HFFc6 (cell line): ENCODE results near the gene ATP1B2. TPM values are rescaled to one million over a fixed set of nuclear protein-coding genes. Genes with fewer than 3 reads are reported as not detected.

Experiments used
- DNase-seq: peaks from one replicate; pipeline ENCODE4 v3.0.0-alpha.2; 2018
- H3K27ac Mint-ChIP-seq: 2 replicates; pipeline ENCODE4 v1.8.0; 2020; ENCODE audit warnings: mild to moderate bottlenecking, mixed read lengths
- H3K27me3 Mint-ChIP-seq: 2 replicates; pipeline ENCODE4 v1.8.0; 2021; ENCODE audit warnings: mild to moderate bottlenecking, moderate library complexity, mixed read lengths; ENCODE audit not compliant: insufficient read depth
- H3K36me3 Mint-ChIP-seq: 2 replicates; pipeline ENCODE4 v1.8.0; 2021; ENCODE audit warnings: low read depth, mixed read lengths
- H3K4me1 Mint-ChIP-seq: 2 replicates; pipeline ENCODE4 v1.8.0; 2020; ENCODE audit warnings: low read depth, mixed read lengths
- H3K4me3 Mint-ChIP-seq: 2 replicates; pipeline ENCODE4 v1.8.0; 2020; ENCODE audit warnings: mild to moderate bottlenecking, moderate library complexity, mixed read lengths
- H3K9me3 Mint-ChIP-seq: 2 replicates; pipeline ENCODE4 v1.8.0; 2020; ENCODE audit warnings: mild to moderate bottlenecking, mixed read lengths
- total RNA-seq, 6 experiments: library from RNA; stranded (reverse); fragmentation: NEBNext Ultra II Directional; extraction: Animal tissue kit (Norgen Biotek cat#: 25700); gene quantifications; 2 replicates in 1 of 6; 3 replicates in 5 of 6; pipeline ENCODE4 v1.2.3, GENCODE V29; 2021
- TF ChIP-seq, protein P1 (sequence below): fragments of 200-600 bp; sonication (generic); IDR thresholded peaks from 2 replicates; pipeline ENCODE4 v1.5.0; 2021; ENCODE audit warnings: antibody characterized with exemption, mild to moderate bottlenecking

Gene ATP1B2
- total RNA-seq, 6 experiments from 2014 or later = not detected

- Mint-ChIP-seq H3K4me1 (peaks cover 10% of the 10 kb centered on the region), H3K4me3 (no peak overlapping the region), H3K27me3 (peaks cover 56% of the 10 kb centered on the region), H3K9me3 (no peaks in the 10 kb centered on the region), H3K27ac (no peak overlapping the region), H3K36me3 (no peaks in the 10 kb centered on the region)
- TF ChIP-seq, protein P1, sequence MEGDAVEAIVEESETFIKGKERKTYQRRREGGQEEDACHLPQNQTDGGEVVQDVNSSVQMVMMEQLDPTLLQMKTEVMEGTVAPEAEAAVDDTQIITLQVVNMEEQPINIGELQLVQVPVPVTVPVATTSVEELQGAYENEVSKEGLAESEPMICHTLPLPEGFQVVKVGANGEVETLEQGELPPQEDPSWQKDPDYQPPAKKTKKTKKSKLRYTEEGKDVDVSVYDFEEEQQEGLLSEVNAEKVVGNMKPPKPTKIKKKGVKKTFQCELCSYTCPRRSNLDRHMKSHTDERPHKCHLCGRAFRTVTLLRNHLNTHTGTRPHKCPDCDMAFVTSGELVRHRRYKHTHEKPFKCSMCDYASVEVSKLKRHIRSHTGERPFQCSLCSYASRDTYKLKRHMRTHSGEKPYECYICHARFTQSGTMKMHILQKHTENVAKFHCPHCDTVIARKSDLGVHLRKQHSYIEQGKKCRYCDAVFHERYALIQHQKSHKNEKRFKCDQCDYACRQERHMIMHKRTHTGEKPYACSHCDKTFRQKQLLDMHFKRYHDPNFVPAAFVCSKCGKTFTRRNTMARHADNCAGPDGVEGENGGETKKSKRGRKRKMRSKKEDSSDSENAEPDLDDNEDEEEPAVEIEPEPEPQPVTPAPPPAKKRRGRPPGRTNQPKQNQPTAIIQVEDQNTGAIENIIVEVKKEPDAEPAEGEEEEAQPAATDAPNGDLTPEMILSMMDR = no peak
- DNase-seq = no peak
These were observed 1.1 kb downstream of the ATP1B2 start for GRCh38 chr17:7651665-7652387.

DNA sequence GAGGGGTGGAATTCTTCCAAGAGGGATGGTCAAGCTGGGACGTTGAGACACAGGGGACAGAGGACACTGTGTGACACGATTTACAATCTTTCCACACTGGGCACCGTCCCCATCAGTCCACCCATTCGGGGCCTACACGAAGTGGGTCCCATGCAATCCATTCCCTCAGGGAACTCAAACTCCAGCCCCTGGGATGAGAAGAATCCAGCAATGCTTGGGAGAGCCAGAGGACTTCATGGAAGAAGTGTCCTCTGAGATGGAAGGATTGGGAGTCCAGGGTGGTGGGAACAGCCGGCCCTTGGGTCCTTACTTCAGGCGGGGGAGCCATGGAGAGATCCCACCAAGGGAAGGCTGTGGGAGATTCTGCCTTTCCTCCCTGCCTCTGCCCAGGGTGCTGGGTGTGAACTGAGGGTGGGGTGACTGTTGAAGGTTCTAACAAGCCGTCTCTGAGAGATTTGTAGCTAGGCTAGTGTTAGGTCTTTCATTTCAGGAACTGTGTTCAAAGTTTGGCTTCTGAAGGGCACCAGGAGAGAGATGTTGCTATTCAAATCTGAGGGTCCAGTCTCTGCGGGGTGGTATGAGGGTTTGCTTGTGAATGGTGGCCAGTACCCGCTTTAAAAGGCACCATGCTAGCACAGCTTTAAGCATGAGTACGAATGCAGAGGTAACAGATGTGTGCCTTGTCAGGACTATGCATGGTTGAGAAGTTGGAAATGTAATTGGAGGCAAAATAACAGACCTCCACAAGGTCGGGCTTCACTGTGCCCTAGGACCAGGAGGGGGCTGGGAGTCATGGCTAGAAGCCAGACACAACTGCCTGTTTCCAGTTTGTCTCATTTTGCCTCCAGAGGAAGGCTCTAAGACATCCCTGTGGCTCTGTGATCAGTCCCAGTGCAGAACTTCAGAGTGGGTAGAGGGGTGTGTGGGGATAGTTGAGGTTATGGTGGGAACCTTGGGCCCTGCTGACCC is 1.9 kb downstream of the ATP1B2 start:
- TF ChIP-seq, protein P1 = no peak
- no peaks in the 10 kb centered on the region for H3K36me3 Mint-ChIP-seq
- H3K4me3 Mint-ChIP-seq = no peak overlapping the region
- peaks cover 10% of the 10 kb centered on the region for H3K4me1 Mint-ChIP-seq
- H3K27ac Mint-ChIP-seq = no peak overlapping the region
- no peaks in the 10 kb centered on the region for H3K9me3 Mint-ChIP-seq
- DNase-seq = no peak
- peaks cover 52% of the 10 kb centered on the region for H3K27me3 Mint-ChIP-seq

DNA sequence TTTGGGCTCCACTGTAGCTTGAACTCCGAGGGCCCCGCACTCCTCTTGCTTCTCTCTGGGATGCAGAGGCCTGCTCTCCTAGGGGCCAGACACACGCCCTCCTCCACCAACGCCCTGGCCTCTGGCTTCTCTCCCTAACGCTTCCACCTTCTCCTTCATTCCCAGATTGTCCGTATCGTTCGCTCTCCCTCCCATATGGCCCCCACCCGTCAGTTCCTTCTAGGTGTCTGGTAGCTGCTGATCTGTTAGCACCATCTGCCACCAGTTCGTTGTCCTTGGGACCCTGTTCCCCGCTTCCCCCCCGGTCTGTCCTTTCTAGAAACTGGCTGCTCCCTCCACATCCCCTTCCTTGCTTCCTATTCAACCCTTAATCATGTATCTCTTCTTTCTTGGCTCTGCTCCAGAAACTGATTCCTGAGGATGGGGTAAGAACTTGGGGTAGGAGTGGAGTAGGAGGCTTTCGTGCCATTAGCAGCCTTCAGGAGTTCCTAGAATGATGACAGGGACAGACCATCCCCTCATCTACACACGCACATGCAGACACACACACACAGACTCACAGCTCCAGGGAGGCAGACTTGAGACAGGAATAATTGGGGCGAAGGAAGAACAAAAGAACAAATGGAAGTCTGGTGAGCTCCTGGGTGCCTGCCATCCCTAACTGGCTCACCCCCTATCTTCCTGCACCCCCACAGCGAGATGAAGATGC is 4.3 kb downstream of the ATP1B2 start:
- Mint-ChIP-seq H3K4me1 (peaks cover 8% of the 10 kb centered on the region), H3K4me3 (no peak overlapping the region), H3K27ac (no peak overlapping the region), H3K9me3 (no peaks in the 10 kb centered on the region), H3K36me3 (0 out of 2 replicates have a peak, but pooled peaks cover 4% of the 10 kb centered on the region), H3K27me3 (peaks cover 45% of the 10 kb centered on the region)
- DNase-seq = peak; percentile 5
- TF ChIP-seq, protein P1 = no peak

- TF ChIP-seq, protein P1 = no peak
- Mint-ChIP-seq H3K4me3 (no peak overlapping the region), H3K9me3 (no peaks in the 10 kb centered on the region), H3K4me1 (peaks cover 3% of the 10 kb centered on the region), H3K27ac (no peak overlapping the region), H3K27me3 (peaks cover 40% of the 10 kb centered on the region), H3K36me3 (0 out of 2 replicates have a peak, but pooled peaks cover 4% of the 10 kb centered on the region)
- DNase-seq = no peak
These were observed 4.8 kb downstream of the ATP1B2 start for GRCh38 chr17:7655541-7655840.

DNA sequence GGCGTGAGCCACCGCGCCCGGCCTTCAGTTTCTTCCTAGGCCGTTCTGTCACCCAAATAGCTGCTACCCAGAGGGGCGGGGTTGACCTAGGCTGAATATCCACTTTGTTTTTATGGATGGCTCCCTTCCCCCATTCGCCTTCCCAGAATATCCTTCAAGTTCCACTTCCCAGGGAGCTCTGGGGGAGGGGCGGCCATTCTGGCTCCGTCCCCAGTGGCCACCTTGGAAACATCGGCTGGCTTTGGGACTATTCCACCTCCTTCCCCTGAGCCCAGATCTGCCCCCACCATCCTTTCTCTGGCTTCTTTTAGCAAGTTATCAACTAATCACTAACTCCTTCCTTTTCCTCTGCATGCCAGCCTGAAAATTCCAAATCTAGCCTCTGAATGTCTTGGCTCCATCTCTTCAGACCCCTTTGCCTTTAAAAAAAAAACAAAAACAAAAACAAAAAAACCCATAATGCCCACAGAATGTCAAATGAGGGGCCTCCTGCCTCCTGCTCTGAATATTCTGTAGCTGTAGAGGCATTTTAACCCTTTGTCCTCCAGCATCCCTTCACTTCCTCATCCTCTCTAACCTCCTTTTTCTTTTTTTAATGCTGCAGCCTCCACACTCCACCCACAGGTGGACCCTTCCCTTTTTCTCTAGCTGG is 6.4 kb downstream of the ATP1B2 start:
- Mint-ChIP-seq H3K27me3 (peaks cover 33% of the 10 kb centered on the region), H3K27ac (no peak overlapping the region), H3K9me3 (no peaks in the 10 kb centered on the region), H3K4me1 (no peaks in the 10 kb centered on the region), H3K4me3 (no peak overlapping the region), H3K36me3 (0 out of 2 replicates have a peak, but pooled peaks cover 4% of the 10 kb centered on the region)
- TF ChIP-seq, protein P1 = no peak
- DNase-seq = no peak
